ENCODE results near the gene PPP1R1B. TPM values are rescaled to one million over a fixed set of nuclear protein-coding genes. Genes with fewer than 3 reads are reported as not detected.

PPP1R1B gene
- polyA plus RNA-seq, 1 donor from 2014 or later, result 1.8 TPM

GRCh38 chr17:39579318-39580081, 47.3 kb upstream of the PPP1R1B start:
- TF ChIP-seq EP300 (conservative IDR thresholded peaks at IDR 0.05; ENCODE audit: poor library complexity, severe bottlenecking) (no peak), RAD21 (conservative IDR thresholded peaks at IDR 0.05) (no peak), TAF1 (IDR thresholded peaks at IDR 0.05; ENCODE audit: low read depth) (no peak), MXI1 (conservative IDR thresholded peaks at IDR 0.05; ENCODE audit: poor library complexity, severe bottlenecking) (no peak), REST (IDR thresholded peaks at IDR 0.05; ENCODE audit: borderline replicate concordance) (no peak), POLR2AphosphoS5 (IDR thresholded peaks at IDR 0.05) (no peak), SMC3 (conservative IDR thresholded peaks at IDR 0.05; ENCODE audit: poor library complexity) (no peak), EZH2 (IDR thresholded peaks at IDR 0.05; ENCODE audit: borderline replicate concordance, insufficient read depth, low read length, poor library complexity, severe bottlenecking) (no peak)
- TF ChIP-seq, protein P1, sequence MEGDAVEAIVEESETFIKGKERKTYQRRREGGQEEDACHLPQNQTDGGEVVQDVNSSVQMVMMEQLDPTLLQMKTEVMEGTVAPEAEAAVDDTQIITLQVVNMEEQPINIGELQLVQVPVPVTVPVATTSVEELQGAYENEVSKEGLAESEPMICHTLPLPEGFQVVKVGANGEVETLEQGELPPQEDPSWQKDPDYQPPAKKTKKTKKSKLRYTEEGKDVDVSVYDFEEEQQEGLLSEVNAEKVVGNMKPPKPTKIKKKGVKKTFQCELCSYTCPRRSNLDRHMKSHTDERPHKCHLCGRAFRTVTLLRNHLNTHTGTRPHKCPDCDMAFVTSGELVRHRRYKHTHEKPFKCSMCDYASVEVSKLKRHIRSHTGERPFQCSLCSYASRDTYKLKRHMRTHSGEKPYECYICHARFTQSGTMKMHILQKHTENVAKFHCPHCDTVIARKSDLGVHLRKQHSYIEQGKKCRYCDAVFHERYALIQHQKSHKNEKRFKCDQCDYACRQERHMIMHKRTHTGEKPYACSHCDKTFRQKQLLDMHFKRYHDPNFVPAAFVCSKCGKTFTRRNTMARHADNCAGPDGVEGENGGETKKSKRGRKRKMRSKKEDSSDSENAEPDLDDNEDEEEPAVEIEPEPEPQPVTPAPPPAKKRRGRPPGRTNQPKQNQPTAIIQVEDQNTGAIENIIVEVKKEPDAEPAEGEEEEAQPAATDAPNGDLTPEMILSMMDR (IDR thresholded peaks at IDR 0.05; ENCODE audit: poor library complexity, severe bottlenecking), result no peak
- no peaks in the 10 kb centered on the region for H3K79me2 ChIP-seq (replicated peaks; ENCODE audit: insufficient read depth, low read length)
- H3K9ac ChIP-seq (ENCODE audit: low read length), result no peak overlapping the region
- no peaks in the 10 kb centered on the region for H4K20me1 ChIP-seq (ENCODE audit: insufficient read depth)
- H3K27me3 ChIP-seq (ENCODE audit: insufficient read depth, low read depth, low read length), result no peaks in the 10 kb centered on the region
- no peak overlapping the region for H3K27ac ChIP-seq (ENCODE audit: low read length)
- no peak overlapping the region for H2AFZ ChIP-seq (ENCODE audit: low read depth, low read length)
- no peaks in the 10 kb centered on the region for H3K9me3 ChIP-seq (ENCODE audit: low read length)
- H3K4me2 ChIP-seq (ENCODE audit: low read length), result no peak overlapping the region
- no peak overlapping the region for H3K4me3 ChIP-seq (ENCODE audit: low read length)
- no peaks in the 10 kb centered on the region for H3K36me3 ChIP-seq (ENCODE audit: insufficient read depth, low read length)
- H3F3A ChIP-seq (ENCODE audit: insufficient read depth, low read length, poor library complexity, severe bottlenecking), result no peaks in the 10 kb centered on the region
- H3K9me2 ChIP-seq (ENCODE audit: insufficient read depth, low read length), result no peaks in the 10 kb centered on the region

DNA sequence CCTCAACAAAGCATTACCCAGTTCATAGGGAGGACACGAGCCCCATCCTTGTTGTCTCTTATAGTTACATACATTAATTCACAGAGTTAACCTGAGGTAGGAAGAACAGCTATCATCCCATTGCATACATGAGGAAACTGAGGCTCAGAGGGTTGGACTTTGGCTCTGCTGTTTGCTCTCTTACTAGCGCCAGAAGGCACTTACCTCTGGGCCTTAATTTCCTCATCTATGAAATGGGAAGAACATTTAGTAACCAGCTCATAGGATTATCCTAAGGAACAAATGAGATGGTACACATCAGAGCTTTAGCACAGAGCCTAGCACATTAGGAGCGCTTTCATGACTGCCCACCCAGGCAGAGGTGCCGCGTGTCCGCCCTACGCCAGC, 46.7 kb upstream of the PPP1R1B start:
- Histone ChIP-seq H2AFZ (ENCODE audit: low read depth, low read length) (no peak overlapping the region), H3K4me2 (ENCODE audit: low read length) (no peak overlapping the region), H3F3A (ENCODE audit: insufficient read depth, low read length, poor library complexity, severe bottlenecking) (no peaks in the 10 kb centered on the region), H3K36me3 (ENCODE audit: insufficient read depth, low read length) (no peaks in the 10 kb centered on the region), H3K9me2 (ENCODE audit: insufficient read depth, low read length) (no peaks in the 10 kb centered on the region), H3K4me3 (ENCODE audit: low read length) (no peak overlapping the region), H3K9ac (ENCODE audit: low read length) (no peak overlapping the region), H3K79me2 (replicated peaks; ENCODE audit: insufficient read depth, low read length) (no peaks in the 10 kb centered on the region), H3K27me3 (ENCODE audit: insufficient read depth, low read depth, low read length) (no peaks in the 10 kb centered on the region), H3K9me3 (ENCODE audit: low read length) (no peaks in the 10 kb centered on the region), H4K20me1 (ENCODE audit: insufficient read depth) (no peaks in the 10 kb centered on the region), H3K27ac (ENCODE audit: low read length) (no peak overlapping the region)
- TF ChIP-seq, protein P1 (IDR thresholded peaks at IDR 0.05; ENCODE audit: poor library complexity, severe bottlenecking), result no peak
- no peak for TF ChIP-seq SMC3 (conservative IDR thresholded peaks at IDR 0.05; ENCODE audit: poor library complexity)
- TF ChIP-seq MXI1 (conservative IDR thresholded peaks at IDR 0.05; ENCODE audit: poor library complexity, severe bottlenecking), result no peak
- no peak for TF ChIP-seq POLR2AphosphoS5 (IDR thresholded peaks at IDR 0.05)
- TF ChIP-seq RAD21 (conservative IDR thresholded peaks at IDR 0.05), result no peak
